ENCODE data around the gene CNDP1.

The CNDP1 gene

GRCh38 chr18:74529811-74530583 lies 4.3 kb upstream of the CNDP1 start:
- TF ChIP-seq MAX (IDR thresholded peaks at IDR 0.05) (no peak), EGR1 (IDR thresholded peaks at IDR 0.05) (no peak), RAD21 (IDR thresholded peaks at IDR 0.05; ENCODE audit: low read depth) (no peak), USF1 (IDR thresholded peaks at IDR 0.05) (no peak), NFIC (IDR thresholded peaks at IDR 0.05) (no peak)

GRCh38 chr18:74530584-74530862 lies 3.8 kb upstream of the CNDP1 start:
- no peak for TF ChIP-seq NFIC (IDR thresholded peaks at IDR 0.05)
- no peak for TF ChIP-seq FOXM1 (IDR thresholded peaks at IDR 0.05; ENCODE audit: borderline replicate concordance, low read depth)
- TF ChIP-seq USF1 (IDR thresholded peaks at IDR 0.05), result no peak
- TF ChIP-seq RAD21 (IDR thresholded peaks at IDR 0.05; ENCODE audit: low read depth), result no peak
- TF ChIP-seq TEAD4 (IDR thresholded peaks at IDR 0.05), result no peak
- no peak for TF ChIP-seq ZBTB7A (IDR thresholded peaks at IDR 0.05; ENCODE audit: low read depth)

GRCh38 chr18:74531043-74531442 lies 3.3 kb upstream of the CNDP1 start:
- no peak for TF ChIP-seq YY1 (IDR thresholded peaks at IDR 0.05; ENCODE audit: low read depth)

- TF ChIP-seq CEBPB (IDR thresholded peaks at IDR 0.05) (no peak), FOXM1 (IDR thresholded peaks at IDR 0.05; ENCODE audit: borderline replicate concordance, low read depth) (no peak), NFIC (IDR thresholded peaks at IDR 0.05) (no peak), EP300 (IDR thresholded peaks at IDR 0.05; ENCODE audit: borderline replicate concordance) (no peak), MAX (IDR thresholded peaks at IDR 0.05) (no peak)
Measured at GRCh38 chr18:74532511-74533025, 1.7 kb upstream of the CNDP1 start.

- TF ChIP-seq EP300 (IDR thresholded peaks at IDR 0.05; ENCODE audit: borderline replicate concordance) (no peak), REST (IDR thresholded peaks at IDR 0.05; ENCODE audit: low read depth) (no peak), USF1 (IDR thresholded peaks at IDR 0.05) (no peak), CEBPB (IDR thresholded peaks at IDR 0.05) (no peak), RAD21 (IDR thresholded peaks at IDR 0.05; ENCODE audit: low read depth) (no peak), TEAD4 (IDR thresholded peaks at IDR 0.05) (no peak), EGR1 (IDR thresholded peaks at IDR 0.05) (no peak), TCF12 (IDR thresholded peaks at IDR 0.05; ENCODE audit: low read depth) (no peak), MAX (IDR thresholded peaks at IDR 0.05) (no peak), CREB1 (IDR thresholded peaks at IDR 0.05; ENCODE audit: low read depth) (no peak), NFIC (IDR thresholded peaks at IDR 0.05) (no peak), TAF1 (IDR thresholded peaks at IDR 0.05; ENCODE audit: low read depth) (no peak), ZBTB7A (IDR thresholded peaks at IDR 0.05; ENCODE audit: low read depth) (no peak), YY1 (IDR thresholded peaks at IDR 0.05; ENCODE audit: low read depth) (no peak)
Measured at GRCh38 chr18:74533666-74534065, 634 bp upstream of the CNDP1 start.

GRCh38 chr18:74534981-74535649 lies 815 bp downstream of the CNDP1 start:
- TF ChIP-seq FOXM1 (IDR thresholded peaks at IDR 0.05; ENCODE audit: borderline replicate concordance, low read depth) (no peak), TAF1 (IDR thresholded peaks at IDR 0.05; ENCODE audit: low read depth) (no peak), MAX (IDR thresholded peaks at IDR 0.05) (no peak), ZBTB7A (IDR thresholded peaks at IDR 0.05; ENCODE audit: low read depth) (no peak), RAD21 (IDR thresholded peaks at IDR 0.05; ENCODE audit: low read depth) (no peak), CREB1 (IDR thresholded peaks at IDR 0.05; ENCODE audit: low read depth) (no peak), USF1 (IDR thresholded peaks at IDR 0.05) (no peak), TCF12 (IDR thresholded peaks at IDR 0.05; ENCODE audit: low read depth) (no peak), EP300 (IDR thresholded peaks at IDR 0.05; ENCODE audit: borderline replicate concordance) (no peak), CEBPB (IDR thresholded peaks at IDR 0.05) (no peak), TEAD4 (IDR thresholded peaks at IDR 0.05) (no peak), YY1 (IDR thresholded peaks at IDR 0.05; ENCODE audit: low read depth) (no peak), NFIC (IDR thresholded peaks at IDR 0.05) (no peak), REST (IDR thresholded peaks at IDR 0.05; ENCODE audit: low read depth) (no peak), EGR1 (IDR thresholded peaks at IDR 0.05) (no peak)

Data from Ishikawa (cell line).